Erythroblast (primary cell): ENCODE data around the gene NHS.
"Not testable (repeated sequence)": the region's sequence is repeated elsewhere in the genome, so short reads cannot be mapped to it uniquely, and the experiment has no call there.

Experiments used
- DNase-seq, 2 experiments: peaks; one replicate each; lab custom pipeline; 2025; lab: John Stamatoyannopoulos, UW
- GATA1 ChIP-seq: IDR thresholded peaks from 2 replicates; pipeline ENCODE4 v1.6.1; 2011; ENCODE audit warnings: low read depth, mild to moderate bottlenecking, control low read depth, low read length, moderate library complexity
- POLR2A ChIP-seq: IDR thresholded peaks from 2 replicates; pipeline ENCODE4 v1.6.1; 2011; ENCODE audit warnings: mild to moderate bottlenecking, low read length

The NHS gene

GRCh38 chrX:17472424-17472823 is 97.4 kb downstream of the NHS start:
- no peak for DNase-seq

DNA sequence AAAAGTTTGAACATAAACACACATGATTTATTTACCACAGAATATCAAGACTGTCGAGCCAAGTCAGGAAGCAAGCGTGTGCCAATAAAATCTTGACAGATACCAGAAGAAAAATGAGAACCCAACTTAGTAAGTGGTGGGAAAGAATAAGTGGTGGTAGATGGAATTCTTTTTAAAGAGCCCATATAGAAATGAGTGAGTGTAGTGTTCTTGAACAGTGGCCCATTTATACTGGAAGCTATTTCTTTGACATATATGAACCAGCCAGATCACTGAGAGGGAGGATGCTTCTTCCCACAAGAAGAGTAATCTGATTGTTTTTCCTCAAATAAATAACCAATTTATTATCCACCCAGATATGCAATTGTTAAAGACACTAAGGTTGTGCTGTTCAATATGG is 98.0 kb downstream of the NHS start:
- TF ChIP-seq GATA1 (no peak), POLR2A (no peak)

More at GRCh38 chrX:17472424-17472823, 97.4 kb downstream of the NHS start:
- no peak for TF ChIP-seq POLR2A
- TF ChIP-seq GATA1: no peak

GRCh38 chrX:17474892-17475291 is 99.9 kb downstream of the NHS start:
- no peak for DNase-seq
- TF ChIP-seq GATA1 (no peak), POLR2A (no peak)

More for the DNA sequence above, 98.0 kb downstream of the NHS start:
- no peak for DNase-seq

DNA sequence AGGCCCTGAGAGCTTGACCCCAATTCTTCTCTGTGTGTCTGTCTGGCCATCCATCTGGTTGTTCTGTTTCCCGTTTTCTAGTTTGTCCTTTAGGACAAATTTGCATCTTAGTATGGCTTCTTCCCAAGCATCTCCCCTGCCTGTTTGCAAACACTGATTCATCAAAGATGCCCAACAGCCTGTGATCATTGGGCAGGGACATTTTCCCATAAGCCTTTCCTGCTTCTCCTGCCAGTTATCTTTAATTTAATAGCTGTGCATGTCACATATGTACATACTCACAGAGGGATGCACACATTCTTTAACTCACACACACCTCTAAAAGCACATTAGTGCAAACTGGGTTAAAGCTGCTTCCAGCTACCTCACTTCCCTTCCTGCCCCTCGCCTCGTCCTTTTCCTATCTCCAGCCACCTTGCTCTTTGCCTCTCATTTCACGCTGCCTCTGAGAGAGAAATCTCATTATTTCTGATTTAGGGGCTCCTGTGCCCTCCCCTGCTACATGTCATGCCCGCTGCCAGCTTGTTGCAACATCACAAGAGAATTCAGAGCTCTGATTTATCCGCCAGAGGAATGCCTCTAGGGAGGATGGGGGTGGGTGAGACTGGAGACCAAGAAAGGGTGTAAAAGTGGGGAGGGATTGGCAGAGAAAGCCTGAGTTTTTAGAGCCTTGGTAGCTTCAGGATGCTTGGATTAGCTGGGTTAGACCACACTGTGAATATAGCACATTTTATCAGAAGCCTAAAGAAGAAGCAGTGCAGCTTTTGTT is 100.6 kb downstream of the NHS start:
- DNase-seq: no peak
- no peak for TF ChIP-seq POLR2A
- no peak for TF ChIP-seq GATA1

DNA sequence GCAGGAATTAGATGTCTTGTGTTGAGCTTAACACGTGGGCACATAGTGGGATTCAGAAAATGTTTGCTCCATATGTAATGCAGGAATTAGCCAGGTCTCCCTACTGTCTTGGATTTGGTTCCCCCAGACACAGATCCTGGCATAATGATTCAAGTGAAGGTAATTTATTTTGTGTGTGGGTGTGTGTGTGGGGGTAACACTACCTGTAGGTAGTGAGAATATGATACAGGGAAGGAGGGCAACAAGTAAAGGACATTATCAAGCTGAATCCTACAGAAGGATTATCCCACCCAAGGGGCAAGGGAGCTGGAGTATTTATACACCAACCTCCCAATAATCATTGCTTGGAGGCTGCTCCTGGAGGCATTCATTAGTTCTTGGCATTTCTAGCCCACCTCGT is 101.4 kb downstream of the NHS start:
- TF ChIP-seq POLR2A (no peak), GATA1 (no peak)
- DNase-seq: no peak

GRCh38 chrX:17481086-17481485 is 106.1 kb downstream of the NHS start:
- no peak for DNase-seq
- TF ChIP-seq POLR2A (no peak), GATA1 (no peak)

DNA sequence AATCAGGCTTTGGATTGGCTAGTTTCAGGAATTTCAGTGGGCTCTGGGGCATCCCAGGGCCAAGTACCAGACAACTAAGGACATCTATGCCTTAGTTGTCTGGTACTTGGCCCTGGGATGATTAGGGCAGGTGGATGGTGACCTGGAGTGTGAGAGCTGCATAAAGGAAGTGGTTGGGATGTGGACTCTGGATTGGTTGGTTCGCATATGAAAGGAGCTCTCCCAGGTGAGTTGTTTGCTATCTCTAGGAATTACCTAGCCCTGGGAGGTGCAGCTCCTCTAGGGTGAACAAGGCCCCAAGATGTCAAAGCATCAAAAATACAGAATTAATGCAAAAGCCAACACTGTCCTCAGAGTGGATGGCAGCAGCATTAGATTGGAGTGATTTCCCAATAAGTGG is 109.6 kb downstream of the NHS start:
- DNase-seq: no peak
- TF ChIP-seq POLR2A (no peak), GATA1 (no peak)

GRCh38 chrX:17485391-17485790 is 110.4 kb downstream of the NHS start:
- TF ChIP-seq POLR2A: no peak
- no peak for TF ChIP-seq GATA1
- DNase-seq: no peak

DNA sequence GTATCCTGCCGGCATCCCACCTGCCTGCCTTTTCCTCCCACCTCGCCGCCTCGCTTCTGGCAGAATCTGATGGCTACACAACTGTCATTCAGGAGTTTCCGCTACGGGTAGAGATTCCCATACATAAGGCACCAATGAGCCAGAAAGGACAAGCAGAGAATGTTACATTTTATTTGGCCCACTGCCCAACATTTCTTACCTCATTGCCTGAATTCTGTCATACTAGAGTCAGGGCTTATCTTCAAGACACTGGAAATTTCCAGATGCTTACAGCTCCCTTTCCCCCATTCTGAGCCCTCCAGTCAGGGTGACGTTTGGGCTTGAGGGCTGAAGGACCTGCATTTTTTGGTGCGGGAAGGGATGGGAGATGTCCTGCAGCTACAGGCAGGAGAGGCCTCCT is 113.0 kb downstream of the NHS start:
- no peak for DNase-seq
- TF ChIP-seq POLR2A: no peak
- no peak for TF ChIP-seq GATA1

GRCh38 chrX:17494216-17494615 is 119.2 kb downstream of the NHS start:
- TF ChIP-seq POLR2A: no peak
- TF ChIP-seq GATA1: no peak
- no peak for DNase-seq

DNA sequence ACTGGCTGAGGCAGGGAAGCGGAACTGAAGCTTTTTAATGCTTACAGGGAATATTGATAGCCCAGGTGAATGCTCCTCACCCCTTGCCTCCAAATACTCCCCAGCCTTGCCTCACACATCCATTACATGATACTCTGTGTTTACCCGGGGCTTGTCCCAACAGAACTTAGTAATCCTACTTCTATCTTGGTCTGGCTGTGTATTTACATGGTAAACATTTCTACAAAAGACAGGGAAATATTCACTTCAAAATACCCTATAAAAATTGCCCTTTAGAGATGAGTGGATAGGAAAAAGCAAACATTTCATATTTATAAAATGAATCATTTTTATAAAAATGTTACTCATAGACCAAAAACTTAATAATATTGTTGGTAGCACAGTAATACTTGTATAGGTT is 120.1 kb downstream of the NHS start:
- TF ChIP-seq POLR2A (no peak), GATA1 (no peak)
- no peak for DNase-seq

- TF ChIP-seq POLR2A (no peak), GATA1 (no peak)
- DNase-seq: no peak
Measured at GRCh38 chrX:17496407-17496806, 121.4 kb downstream of the NHS start.

- no peak for DNase-seq
- TF ChIP-seq POLR2A: no peak
- no peak for TF ChIP-seq GATA1
Measured at GRCh38 chrX:17497193-17497592, 122.2 kb downstream of the NHS start.

- TF ChIP-seq POLR2A (no peak), GATA1 (no peak)
- DNase-seq: no peak
Measured at GRCh38 chrX:17499512-17499911, 124.5 kb downstream of the NHS start.

- TF ChIP-seq POLR2A: no peak
- no peak for TF ChIP-seq GATA1
- no peak for DNase-seq
Measured at GRCh38 chrX:17500145-17500579, 125.2 kb downstream of the NHS start.

DNA sequence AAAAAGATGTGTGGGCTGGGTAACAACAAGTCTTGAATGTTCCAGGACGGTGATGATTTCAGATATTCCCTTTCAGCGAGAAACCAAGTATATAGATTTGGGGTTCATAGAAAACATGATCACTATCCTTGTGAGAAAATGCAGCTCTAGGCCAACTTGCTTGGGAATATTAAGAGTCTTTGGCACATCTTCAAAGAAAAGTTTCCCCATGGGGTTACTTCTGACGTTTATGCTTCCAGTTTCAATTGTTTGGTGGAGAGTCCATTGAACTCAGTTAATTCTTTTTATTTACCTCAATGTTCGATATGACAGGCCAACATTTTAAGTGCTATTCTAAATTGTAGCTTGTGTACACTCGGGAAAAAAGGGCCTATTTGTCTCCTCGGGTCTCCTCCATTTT is 126.7 kb downstream of the NHS start:
- TF ChIP-seq POLR2A (no peak), GATA1 (no peak)
- no peak for DNase-seq

- not testable (repeated sequence) for DNase-seq
Measured at GRCh38 chrX:17506352-17506751, 131.4 kb downstream of the NHS start.
